ENCODE measurements around the gene PARD3.

GRCh38 chr10:34423673-34424625 lies 391.1 kb downstream of the PARD3 start:
- TF ChIP-seq CTCF (IDR thresholded peaks at IDR 0.05) = no peak
- TF ChIP-seq POLR2A (IDR thresholded peaks at IDR 0.05; ENCODE audit: low read depth) = no peak
- TF ChIP-seq EP300 (IDR thresholded peaks at IDR 0.05) = no peak
- TF ChIP-seq POLR2AphosphoS5 (IDR thresholded peaks at IDR 0.05) = no peak
